MM.1S (cell line): Measurements from ENCODE around the gene TBC1D21.

Experiments
- EZH2 ChIP-seq: fragments of 300-600 bp; sonication (generic); optimal IDR thresholded peaks from 2 replicates; pipeline ENCODE3; 2017; ENCODE audit warnings: low read depth, mild to moderate bottlenecking, antibody characterized with exemption, low read length, mixed read lengths
- EZH2phosphoT487 ChIP-seq: fragments of 300-600 bp; sonication (generic); IDR thresholded peaks from 2 replicates; pipeline ENCODE4 v1.6.1; 2018; ENCODE audit warnings: antibody characterized with exemption, low read length
- TF ChIP-seq, protein P1 (sequence below): fragments of 300-600 bp; sonication (generic); IDR thresholded peaks from 2 replicates; pipeline ENCODE4 v1.5.1; 2016; ENCODE audit warnings: antibody characterized with exemption, low read length, mixed read lengths

DNA sequence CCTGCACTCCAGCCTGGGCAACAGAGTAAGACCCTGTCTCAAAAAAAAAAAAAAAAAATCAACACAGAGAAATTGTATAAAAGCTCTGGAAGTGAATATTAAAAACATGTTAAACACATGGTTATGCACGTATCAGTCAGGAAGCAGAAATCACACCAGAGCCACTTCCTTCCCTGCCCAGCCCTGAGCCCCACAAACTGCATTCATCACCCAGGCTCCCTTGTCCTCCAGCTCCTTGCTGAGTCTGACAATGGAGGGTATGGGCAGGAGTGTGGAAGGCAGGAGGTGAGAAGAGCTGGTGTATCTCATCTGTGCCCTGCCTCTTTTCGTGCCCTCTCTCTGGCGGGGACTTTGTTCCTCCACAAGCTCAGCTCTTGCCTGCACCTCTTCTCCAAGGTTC is 40.8 kb downstream of the TBC1D21 start:
- TF ChIP-seq, protein P1, sequence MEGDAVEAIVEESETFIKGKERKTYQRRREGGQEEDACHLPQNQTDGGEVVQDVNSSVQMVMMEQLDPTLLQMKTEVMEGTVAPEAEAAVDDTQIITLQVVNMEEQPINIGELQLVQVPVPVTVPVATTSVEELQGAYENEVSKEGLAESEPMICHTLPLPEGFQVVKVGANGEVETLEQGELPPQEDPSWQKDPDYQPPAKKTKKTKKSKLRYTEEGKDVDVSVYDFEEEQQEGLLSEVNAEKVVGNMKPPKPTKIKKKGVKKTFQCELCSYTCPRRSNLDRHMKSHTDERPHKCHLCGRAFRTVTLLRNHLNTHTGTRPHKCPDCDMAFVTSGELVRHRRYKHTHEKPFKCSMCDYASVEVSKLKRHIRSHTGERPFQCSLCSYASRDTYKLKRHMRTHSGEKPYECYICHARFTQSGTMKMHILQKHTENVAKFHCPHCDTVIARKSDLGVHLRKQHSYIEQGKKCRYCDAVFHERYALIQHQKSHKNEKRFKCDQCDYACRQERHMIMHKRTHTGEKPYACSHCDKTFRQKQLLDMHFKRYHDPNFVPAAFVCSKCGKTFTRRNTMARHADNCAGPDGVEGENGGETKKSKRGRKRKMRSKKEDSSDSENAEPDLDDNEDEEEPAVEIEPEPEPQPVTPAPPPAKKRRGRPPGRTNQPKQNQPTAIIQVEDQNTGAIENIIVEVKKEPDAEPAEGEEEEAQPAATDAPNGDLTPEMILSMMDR, result no peak
- TF ChIP-seq EZH2 (no peak), EZH2phosphoT487 (no peak)
